ENCODE measurements around the gene MAPK8IP2. TPM values are rescaled to one million over a fixed set of nuclear protein-coding genes. Genes with fewer than 3 reads are reported as not detected.

MAPK8IP2 gene
- polyA plus RNA-seq, 1 of the 3 experiments (the other 2 are of a cell fraction): 2.7 TPM

DNA sequence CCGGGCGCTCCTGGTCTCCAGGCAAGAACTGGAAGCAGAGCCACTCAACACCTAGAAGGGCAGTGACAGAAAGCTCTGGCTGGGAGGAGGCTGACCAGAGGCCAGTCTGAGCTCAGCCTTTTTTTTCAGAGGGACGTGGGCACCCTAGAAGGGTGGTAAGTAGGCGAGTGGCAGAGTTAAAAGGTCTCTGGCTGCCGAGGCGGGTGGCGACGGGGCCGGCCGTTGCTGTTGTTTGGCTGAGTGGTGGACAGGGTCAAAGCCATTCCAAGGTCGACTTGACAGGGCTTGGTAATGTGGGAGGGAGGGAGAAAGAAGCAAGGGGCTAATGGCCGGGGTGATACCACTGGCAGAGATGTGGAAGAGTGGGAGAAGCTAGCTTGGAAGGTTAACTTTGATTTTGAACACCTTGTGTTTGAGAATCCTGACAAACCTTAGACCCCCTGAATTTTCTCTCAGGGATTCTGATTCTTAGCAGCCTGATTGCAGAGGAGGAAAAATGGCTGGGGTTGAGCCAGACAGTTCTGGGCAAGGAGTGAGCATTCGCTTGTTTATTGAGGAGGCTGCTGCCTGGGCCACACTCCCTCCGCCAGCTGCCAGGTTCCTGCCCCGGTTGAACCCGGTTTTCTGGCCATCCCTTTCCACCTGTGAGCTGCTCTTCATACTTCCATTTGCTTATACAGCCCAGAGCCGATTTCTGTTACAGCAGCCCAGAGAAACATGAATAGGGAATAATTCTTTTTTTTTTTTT lies 37.0 kb upstream of the MAPK8IP2 start:
- 26% methylated on average over 16 of the region's 17 CpGs for WGBS (ENCODE audit: low lambda C conversion rate)
- no peak for TF ChIP-seq SMC3 (IDR thresholded peaks at IDR 0.05; ENCODE audit: low read depth, low read length)
- TF ChIP-seq RAD21 (IDR thresholded peaks at IDR 0.05; ENCODE audit: low read length): no peak
- TF ChIP-seq, protein P1, sequence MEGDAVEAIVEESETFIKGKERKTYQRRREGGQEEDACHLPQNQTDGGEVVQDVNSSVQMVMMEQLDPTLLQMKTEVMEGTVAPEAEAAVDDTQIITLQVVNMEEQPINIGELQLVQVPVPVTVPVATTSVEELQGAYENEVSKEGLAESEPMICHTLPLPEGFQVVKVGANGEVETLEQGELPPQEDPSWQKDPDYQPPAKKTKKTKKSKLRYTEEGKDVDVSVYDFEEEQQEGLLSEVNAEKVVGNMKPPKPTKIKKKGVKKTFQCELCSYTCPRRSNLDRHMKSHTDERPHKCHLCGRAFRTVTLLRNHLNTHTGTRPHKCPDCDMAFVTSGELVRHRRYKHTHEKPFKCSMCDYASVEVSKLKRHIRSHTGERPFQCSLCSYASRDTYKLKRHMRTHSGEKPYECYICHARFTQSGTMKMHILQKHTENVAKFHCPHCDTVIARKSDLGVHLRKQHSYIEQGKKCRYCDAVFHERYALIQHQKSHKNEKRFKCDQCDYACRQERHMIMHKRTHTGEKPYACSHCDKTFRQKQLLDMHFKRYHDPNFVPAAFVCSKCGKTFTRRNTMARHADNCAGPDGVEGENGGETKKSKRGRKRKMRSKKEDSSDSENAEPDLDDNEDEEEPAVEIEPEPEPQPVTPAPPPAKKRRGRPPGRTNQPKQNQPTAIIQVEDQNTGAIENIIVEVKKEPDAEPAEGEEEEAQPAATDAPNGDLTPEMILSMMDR (IDR thresholded peaks at IDR 0.05): no peak
- TF ChIP-seq, protein P2, sequence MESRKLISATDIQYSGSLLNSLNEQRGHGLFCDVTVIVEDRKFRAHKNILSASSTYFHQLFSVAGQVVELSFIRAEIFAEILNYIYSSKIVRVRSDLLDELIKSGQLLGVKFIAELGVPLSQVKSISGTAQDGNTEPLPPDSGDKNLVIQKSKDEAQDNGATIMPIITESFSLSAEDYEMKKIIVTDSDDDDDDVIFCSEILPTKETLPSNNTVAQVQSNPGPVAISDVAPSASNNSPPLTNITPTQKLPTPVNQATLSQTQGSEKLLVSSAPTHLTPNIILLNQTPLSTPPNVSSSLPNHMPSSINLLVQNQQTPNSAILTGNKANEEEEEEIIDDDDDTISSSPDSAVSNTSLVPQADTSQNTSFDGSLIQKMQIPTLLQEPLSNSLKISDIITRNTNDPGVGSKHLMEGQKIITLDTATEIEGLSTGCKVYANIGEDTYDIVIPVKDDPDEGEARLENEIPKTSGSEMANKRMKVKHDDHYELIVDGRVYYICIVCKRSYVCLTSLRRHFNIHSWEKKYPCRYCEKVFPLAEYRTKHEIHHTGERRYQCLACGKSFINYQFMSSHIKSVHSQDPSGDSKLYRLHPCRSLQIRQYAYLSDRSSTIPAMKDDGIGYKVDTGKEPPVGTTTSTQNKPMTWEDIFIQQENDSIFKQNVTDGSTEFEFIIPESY (IDR thresholded peaks at IDR 0.05; ENCODE audit: borderline replicate concordance, low read depth): no peak
- no peak for TF ChIP-seq MXI1 (IDR thresholded peaks at IDR 0.05; ENCODE audit: low read depth, low read length)
- no peak for TF ChIP-seq TCF12 (IDR thresholded peaks at IDR 0.05)
- no peak for TF ChIP-seq TEAD4 (IDR thresholded peaks at IDR 0.05; ENCODE audit: borderline replicate concordance, insufficient read depth)
- TF ChIP-seq, protein P3, sequence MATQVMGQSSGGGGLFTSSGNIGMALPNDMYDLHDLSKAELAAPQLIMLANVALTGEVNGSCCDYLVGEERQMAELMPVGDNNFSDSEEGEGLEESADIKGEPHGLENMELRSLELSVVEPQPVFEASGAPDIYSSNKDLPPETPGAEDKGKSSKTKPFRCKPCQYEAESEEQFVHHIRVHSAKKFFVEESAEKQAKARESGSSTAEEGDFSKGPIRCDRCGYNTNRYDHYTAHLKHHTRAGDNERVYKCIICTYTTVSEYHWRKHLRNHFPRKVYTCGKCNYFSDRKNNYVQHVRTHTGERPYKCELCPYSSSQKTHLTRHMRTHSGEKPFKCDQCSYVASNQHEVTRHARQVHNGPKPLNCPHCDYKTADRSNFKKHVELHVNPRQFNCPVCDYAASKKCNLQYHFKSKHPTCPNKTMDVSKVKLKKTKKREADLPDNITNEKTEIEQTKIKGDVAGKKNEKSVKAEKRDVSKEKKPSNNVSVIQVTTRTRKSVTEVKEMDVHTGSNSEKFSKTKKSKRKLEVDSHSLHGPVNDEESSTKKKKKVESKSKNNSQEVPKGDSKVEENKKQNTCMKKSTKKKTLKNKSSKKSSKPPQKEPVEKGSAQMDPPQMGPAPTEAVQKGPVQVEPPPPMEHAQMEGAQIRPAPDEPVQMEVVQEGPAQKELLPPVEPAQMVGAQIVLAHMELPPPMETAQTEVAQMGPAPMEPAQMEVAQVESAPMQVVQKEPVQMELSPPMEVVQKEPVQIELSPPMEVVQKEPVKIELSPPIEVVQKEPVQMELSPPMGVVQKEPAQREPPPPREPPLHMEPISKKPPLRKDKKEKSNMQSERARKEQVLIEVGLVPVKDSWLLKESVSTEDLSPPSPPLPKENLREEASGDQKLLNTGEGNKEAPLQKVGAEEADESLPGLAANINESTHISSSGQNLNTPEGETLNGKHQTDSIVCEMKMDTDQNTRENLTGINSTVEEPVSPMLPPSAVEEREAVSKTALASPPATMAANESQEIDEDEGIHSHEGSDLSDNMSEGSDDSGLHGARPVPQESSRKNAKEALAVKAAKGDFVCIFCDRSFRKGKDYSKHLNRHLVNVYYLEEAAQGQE (IDR thresholded peaks at IDR 0.05; ENCODE audit: low read depth, low read length): no peak
- no peak for TF ChIP-seq RCOR1 (IDR thresholded peaks at IDR 0.05; ENCODE audit: low read length)
- no peak for TF ChIP-seq POLR2AphosphoS5 (IDR thresholded peaks at IDR 0.05; ENCODE audit: low read depth, low read length)
- no peak for TF ChIP-seq GATA2 (CRISPR knock-in tag; IDR thresholded peaks at IDR 0.05)
- TF ChIP-seq, protein P4, sequence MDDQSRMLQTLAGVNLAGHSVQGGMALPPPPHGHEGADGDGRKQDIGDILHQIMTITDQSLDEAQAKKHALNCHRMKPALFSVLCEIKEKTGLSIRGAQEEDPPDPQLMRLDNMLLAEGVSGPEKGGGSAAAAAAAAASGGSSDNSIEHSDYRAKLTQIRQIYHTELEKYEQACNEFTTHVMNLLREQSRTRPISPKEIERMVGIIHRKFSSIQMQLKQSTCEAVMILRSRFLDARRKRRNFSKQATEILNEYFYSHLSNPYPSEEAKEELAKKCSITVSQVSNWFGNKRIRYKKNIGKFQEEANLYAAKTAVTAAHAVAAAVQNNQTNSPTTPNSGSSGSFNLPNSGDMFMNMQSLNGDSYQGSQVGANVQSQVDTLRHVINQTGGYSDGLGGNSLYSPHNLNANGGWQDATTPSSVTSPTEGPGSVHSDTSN (IDR thresholded peaks at IDR 0.05): no peak
- TF ChIP-seq, protein P5, sequence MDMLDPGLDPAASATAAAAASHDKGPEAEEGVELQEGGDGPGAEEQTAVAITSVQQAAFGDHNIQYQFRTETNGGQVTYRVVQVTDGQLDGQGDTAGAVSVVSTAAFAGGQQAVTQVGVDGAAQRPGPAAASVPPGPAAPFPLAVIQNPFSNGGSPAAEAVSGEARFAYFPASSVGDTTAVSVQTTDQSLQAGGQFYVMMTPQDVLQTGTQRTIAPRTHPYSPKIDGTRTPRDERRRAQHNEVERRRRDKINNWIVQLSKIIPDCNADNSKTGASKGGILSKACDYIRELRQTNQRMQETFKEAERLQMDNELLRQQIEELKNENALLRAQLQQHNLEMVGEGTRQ (IDR thresholded peaks at IDR 0.05; ENCODE audit: borderline replicate concordance, low read depth, low read length): no peak
- TF ChIP-seq NRF1 (IDR thresholded peaks at IDR 0.05; ENCODE audit: low read depth, low read length): no peak
- TF ChIP-seq, protein P6, sequence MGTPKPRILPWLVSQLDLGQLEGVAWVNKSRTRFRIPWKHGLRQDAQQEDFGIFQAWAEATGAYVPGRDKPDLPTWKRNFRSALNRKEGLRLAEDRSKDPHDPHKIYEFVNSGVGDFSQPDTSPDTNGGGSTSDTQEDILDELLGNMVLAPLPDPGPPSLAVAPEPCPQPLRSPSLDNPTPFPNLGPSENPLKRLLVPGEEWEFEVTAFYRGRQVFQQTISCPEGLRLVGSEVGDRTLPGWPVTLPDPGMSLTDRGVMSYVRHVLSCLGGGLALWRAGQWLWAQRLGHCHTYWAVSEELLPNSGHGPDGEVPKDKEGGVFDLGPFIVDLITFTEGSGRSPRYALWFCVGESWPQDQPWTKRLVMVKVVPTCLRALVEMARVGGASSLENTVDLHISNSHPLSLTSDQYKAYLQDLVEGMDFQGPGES (IDR thresholded peaks at IDR 0.05; ENCODE audit: low read depth, low read length): no peak
- TF ChIP-seq YY1 (IDR thresholded peaks at IDR 0.05; ENCODE audit: low read depth): no peak
- no peak for TF ChIP-seq TAF1 (IDR thresholded peaks at IDR 0.05; ENCODE audit: borderline replicate concordance, low read depth, low read length)
- Histone ChIP-seq H3K9me3 (no peaks in the 10 kb centered on the region), H3K9me2 (no peaks in the 10 kb centered on the region), H3K4me3 (ENCODE audit: low read depth in 2 of 2, low read length in 1 of 2) (peak overlapping the region; percentile 62 to 96), H3K9ac (peak overlapping the region; percentile 32; the same call in 1 of the 2 replicates), H3K27ac (ENCODE audit: low read depth in 2 of 2, low read length in 1 of 2) (no peak overlapping the region; a peak in 1 of 4 replicates), H3K27me3 (ENCODE audit: insufficient read depth) (no peaks in the 10 kb centered on the region), H4K20me1 (ENCODE audit: insufficient read depth) (no peaks in the 10 kb centered on the region), H3K79me2 (ENCODE audit: insufficient read depth) (no peaks in the 10 kb centered on the region), H3K4me2 (peak overlapping the region; percentile 93), H3F3A (replicated peaks; ENCODE audit: insufficient read depth) (no peaks in the 10 kb centered on the region), H3K36me3 (replicated peaks in 1 of 2; ENCODE audit: control insufficient read depth in 1 of 2, insufficient read depth in 2 of 2, low read length in 1 of 2) (peaks cover 0 to 1% of the 10 kb centered on the region in 2 experiments), H3K4me1 (ENCODE audit: control insufficient read depth in 1 of 2, insufficient read depth in 2 of 2, low read depth in 1 of 2, low read length in 1 of 2) (peaks cover 0 to 4% of the 10 kb centered on the region in 2 experiments; a peak in 1 of 4 replicates), H2AFZ (ENCODE audit: low read depth) (peak overlapping the region; percentile 97)
- DNase-seq: peak; percentile 37
- CTCF ChIA-PET: interaction anchor here (0.6 to 4.9 kb wide), 30 partner anchors 9 to 261 kb away, joined by 3 to 73 read pairs (median 6); partner anchors contain the start of genes CHKB, CPT1B, KLHDC7B and LMF2
- POLR2A ChIA-PET: interaction anchor here (1.2 to 2.7 kb wide), 4 partner anchors 12 to 38 kb away, joined by 4 to 12 read pairs (median 8); partner anchors contain the start of gene SCO2
